Measurements from ENCODE around the gene NPB.
"Not testable (repeated sequence)": the region's sequence is repeated elsewhere in the genome, so short reads cannot be mapped to it uniquely, and the experiment has no call there.

The NPB gene

DNA sequence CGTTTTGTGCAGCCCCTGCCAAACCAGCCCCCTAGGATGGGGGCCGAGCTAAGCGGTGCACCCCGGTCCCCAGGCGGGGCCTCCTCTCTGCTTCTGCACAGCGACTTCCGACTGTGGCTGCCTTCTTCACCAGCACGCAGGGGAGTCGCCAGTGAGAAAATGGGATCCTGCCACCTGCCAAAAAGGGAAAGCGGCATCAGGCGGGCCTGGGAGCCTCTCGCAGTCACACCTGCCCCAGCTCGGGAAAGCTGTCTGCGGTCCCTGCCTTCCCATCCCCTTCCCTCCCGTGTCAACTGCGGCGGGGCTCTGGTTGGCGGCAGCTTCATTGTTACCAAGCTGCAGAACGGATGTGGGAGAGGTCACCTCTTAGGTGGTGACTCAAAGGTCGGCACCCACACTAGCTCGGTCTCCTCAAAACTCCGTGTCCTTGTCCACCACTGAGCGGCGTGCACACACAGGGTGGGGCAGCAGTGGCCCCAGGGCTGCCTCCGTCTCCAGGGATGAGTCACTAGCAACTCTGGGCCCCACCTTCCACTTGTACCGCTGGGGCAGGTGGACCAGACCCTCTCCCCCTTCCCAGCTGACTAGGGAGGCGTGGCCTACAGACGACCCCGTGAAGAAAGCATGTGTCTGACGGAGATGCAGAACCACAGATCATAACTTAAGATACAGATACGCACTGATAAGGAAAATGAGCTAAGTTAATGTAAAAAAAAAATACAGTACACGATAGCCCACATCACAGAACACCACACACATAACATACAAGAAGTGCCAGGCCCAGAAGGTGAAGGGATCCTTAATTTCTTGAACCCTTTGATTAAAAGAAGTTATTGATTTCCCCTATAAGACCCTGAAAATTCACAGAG is 10.6 kb downstream of the NPB start:
- no peak for DNase-seq

DNA sequence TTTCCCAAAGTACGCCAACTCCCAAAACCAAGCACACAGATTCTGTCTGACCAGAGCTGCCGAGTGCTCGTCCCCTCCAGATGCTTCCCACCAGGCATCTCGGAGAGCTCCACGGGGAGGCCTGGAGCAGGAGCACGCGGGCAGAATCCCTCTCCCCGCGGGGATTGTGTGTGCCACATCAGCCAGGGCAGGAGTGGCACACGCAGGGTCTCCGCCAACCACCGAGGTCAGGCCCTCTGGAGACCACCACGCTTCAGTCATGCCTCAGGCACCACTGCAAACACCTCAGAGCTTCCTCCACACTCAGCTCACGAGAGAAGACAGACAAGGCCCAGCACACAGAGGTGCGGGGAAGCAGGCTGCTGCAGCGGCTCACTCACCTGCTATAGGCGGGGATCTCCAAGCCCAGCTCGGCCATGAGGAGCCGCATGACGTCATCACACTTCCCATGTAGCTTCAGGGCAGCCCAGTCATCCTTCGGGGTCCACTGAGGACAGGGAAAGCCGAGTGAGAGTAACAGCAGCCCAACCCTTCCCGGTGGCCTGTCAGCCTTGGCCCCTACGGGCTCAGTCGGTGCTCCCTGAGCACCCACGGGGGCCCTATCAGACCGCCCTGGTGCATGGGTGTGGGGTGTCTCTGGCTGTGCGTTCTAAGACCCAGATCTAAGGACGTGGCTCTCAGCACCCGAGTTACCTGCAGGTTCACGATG is 11.5 kb downstream of the NPB start:
- no peak for DNase-seq

- no peak for DNase-seq
Measured at GRCh38 chr17:81914103-81914850, 12.2 kb downstream of the NPB start.

- no peak for DNase-seq
Measured at GRCh38 chr17:81915331-81915730, 13.3 kb downstream of the NPB start.

GRCh38 chr17:81916234-81917001 is 14.4 kb downstream of the NPB start:
- DNase-seq, result no peak

DNA sequence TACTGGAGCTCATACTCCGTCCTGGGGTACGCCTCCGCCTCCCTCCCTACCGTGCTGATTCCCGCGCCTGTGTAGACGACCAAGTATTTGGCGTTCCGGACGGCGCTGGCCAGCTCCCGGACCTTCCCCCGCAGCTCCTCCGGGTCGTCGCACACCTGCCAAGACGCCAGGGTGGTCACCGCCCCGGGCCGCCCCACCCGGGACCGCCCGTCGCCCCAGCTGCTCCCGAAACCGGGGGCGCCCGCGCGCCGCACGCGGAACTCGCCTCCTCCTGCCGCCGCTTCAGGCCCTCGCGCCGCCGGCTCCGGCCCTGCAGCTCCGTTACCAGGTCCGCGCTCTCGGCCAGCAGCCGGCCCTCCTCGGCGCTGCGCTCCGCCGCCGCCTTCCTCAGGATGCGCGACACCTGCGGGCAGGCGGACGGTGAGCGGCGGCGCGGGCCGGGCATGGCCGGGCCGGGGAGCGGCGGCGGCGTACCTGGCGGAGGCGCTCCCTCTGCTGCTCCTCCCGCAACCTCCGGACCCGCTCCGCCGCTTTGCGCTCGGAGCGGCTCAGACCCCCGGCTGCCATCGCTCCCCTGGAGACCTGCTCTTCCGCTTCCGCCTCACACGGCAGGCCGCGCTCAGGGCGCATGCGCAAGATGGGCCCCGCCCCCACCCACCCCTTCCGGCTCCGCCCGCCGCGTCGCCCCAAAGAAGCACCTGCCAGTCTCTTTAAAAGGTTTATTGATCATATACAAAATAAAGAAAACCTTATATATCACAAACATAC is 15.7 kb downstream of the NPB start, which contains the start of gene SIRT7:
Gene SIRT7, minus strand, starts transcription at position 612 of the 768 bp plus-strand sequence. Its CDS starts 45 bp downstream, at position 567.
- peak in 13 of 14 donors; percentile 25 to 92 (median 80) for DNase-seq

GRCh38 chr17:81918333-81918669 is 16.3 kb downstream of the NPB start:
- not testable (repeated sequence) for DNase-seq

DNA sequence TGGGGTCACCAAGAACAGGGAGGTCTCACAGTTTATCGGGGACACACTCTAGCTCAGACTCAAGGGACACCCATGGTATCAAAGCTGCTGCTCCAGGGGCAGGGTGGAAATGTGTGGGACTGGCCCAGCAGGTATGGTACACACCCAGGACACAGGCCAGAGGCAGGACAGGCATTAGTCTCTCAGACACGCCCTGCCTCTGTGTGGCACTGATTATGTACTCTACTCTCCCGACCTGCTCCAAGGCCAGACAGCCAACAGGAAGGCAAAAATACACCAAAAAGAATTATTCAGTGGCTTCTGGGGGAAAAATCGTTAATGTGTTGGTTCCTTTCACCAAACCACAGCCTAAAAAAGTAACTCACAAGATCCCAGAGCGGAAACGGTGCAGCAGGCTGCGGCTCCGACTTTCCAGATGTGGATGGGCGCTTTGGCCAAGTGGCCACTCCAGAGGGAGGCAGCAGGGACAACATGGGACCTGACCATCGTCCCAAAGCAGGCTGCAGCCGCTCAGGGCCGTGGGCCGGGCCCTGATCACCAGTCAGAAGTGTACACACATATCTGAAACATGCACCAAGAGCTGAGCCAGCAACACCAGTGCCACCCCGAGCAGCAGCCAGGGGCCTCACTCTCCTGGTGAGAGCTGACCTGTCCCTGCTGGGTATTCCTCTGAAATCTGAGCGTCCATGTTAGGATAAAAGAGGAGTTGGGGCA is 17.0 kb downstream of the NPB start:
- no peak for DNase-seq

GRCh38 chr17:81920612-81921536 is 18.8 kb downstream of the NPB start:
- DNase-seq, result no peak

DNA sequence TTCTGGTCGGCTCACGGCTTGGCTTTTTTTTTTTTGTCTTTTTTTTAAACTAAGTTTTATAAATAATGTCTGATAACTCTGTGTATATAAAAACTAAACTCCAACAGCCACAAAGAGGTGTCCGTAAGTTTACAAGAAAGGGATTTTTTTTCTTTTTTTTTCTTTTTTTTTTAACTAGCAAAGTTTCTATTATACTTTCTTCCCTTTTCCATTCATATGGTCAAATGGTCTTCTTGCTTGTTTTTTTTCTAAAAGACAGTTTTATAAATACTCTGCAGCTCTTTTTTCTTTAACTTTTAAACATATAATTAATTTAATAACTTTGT is 19.5 kb downstream of the NPB start:
- DNase-seq, result no peak

DNA sequence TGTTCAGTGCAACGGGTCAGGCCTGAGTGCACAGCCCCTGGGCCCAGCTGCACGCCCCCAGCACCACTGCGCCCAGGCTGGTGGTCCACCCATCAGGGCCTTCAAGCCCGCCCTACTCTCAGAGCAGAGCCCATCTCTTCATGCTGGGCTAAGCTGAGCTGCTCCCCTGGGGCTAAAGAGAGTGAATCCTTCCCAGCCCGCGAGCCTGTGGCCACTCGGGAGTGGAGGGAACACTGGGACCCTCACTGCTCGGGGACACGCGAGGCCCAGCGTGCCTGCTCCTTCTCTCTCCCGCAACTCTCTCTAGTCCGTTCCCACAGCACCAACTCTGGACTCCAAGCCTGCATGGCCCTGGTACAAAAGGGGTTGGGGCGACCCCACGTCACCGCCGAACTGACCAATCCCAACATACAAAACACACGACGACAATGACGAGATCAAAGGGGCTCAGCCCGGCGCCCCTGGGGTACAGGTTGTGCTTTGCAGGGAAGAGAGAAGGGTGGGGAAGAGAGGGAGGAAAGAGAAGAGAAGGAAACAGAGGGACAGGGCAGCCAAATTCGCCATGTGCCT is 20.0 kb downstream of the NPB start:
- DNase-seq, result no peak

DNA sequence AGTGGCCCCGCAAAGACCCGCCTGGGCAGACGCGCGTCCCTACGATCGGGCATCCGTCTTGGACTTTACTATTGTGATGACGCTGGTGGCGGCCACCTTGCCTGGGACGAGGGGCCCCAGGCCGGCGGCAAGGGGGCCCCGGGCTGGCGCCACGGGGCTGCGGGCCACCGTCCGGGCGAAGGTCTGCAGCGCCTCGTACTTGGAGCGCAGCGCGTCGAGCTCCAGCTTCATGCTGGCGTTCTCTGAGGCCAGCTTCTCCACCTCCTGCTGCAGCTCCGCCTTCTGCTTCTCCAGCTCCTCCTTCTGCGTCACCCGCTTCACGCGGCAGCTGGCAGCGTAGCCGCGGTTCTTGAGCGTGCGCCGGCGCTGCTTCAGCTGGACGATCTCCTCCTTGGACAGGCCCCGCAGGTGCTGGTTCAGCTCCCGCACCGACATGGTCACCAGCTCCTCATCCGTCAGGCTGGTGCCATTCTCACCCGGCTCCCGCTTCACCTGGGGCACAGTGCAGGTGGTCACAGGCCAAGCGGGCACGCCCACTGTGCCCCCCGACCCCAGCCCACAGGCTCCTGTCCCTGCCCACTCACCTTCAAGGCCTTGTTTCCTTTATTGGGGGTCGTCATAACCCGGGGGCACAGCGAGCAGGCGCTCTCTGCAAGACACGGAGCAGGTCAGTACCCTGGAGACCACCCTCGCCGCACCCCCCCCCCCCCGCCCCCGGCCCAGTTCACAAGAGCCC is 20.7 kb downstream of the NPB start:
- no peak for DNase-seq

- peak in 11 of 14 donors; percentile 4 to 58 (median 31) for DNase-seq
Measured at GRCh38 chr17:81923302-81924260, 21.5 kb downstream of the NPB start.

GRCh38 chr17:81924557-81925532 is 22.8 kb downstream of the NPB start:
- no peak for DNase-seq

GRCh38 chr17:81925860-81926450 is 23.9 kb downstream of the NPB start:
- no peak for DNase-seq
